Lower lobe of right lung (tissue), 2 donors: ENCODE measurements around the gene ETV5. TPM values are rescaled to one million over a fixed set of nuclear protein-coding genes. Genes with fewer than 3 reads are reported as not detected.

Experiments used
- ATAC-seq, 2 donors: fragments of 200-7000 bp; cut with Tn5 transposase; one replicate each; pipeline ENCODE4 v1.9.1; 2020 to 2022; ENCODE audit warnings: mild to moderate bottlenecking in 2 of 2, moderate library complexity in 2 of 2
- DNase-seq: peaks from one replicate; pipeline ENCODE4 v3.0.0-alpha.2; 2020
- H3K27ac ChIP-seq: fragments of 200-600 bp; one replicate; pipeline ENCODE4 v1.8.0; 2022
- H3K27me3 ChIP-seq: fragments of 200-600 bp; one replicate; pipeline ENCODE4 v1.8.0; 2022; ENCODE audit warnings: low read depth
- H3K36me3 ChIP-seq: fragments of 200-600 bp; one replicate; pipeline ENCODE4 v1.8.0; 2022; ENCODE audit warnings: mild to moderate bottlenecking
- H3K4me1 ChIP-seq: fragments of 200-600 bp; one replicate; pipeline ENCODE4 v1.8.0; 2022
- H3K4me3 ChIP-seq: fragments of 200-600 bp; one replicate; pipeline ENCODE4 v1.8.0; 2022; ENCODE audit warnings: mild to moderate bottlenecking
- H3K9me3 ChIP-seq: fragments of 200-600 bp; one replicate; pipeline ENCODE4 v1.8.0; 2022
- CTCF ChIP-seq: fragments of 200-600 bp; IDR thresholded peaks from one replicate; pipeline ENCODE4 v1.8.0; 2022; ENCODE audit warnings: antibody characterized with exemption, mild to moderate bottlenecking
- intact Hi-C: fragments of 100-400 bp; cut with DNase I; formaldehyde crosslinking; loops from one replicate; pipeline ENCODE4 v1.11.0; 2022
- total RNA-seq: library from RNA; stranded (reverse); fragmentation: NEBNext Ultra II Directional; extraction: Animal tissue kit (Norgen Biotek cat#: 25700); gene quantifications from one replicate; pipeline ENCODE4 v1.2.1, GENCODE V29; 2021
- donor health status: DM: no; HTN: yes; CAD: no; lungs with severe emphysema.

ETV5 gene
- total RNA-seq, 1 donor from 2014 or later: 65.5 TPM

DNA sequence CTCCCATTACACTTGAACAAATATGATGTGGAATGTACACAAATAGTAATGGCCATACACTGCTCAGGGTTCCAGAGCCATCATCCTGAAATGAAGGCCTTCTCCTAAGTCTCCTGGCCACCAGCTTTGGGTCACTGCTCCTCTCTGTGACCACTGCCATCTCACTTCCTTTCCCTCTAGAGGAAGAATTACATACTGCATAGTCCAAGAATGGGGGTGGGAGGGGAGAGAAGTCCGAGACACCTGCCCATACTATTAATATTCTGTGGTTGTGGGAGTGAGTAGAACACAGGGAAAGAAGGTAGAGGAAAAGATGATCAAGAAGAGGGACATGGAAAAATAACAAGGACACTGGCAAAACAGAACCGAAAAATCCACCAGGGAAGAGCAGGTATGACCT lies 20.6 kb downstream of the ETV5 start:
- H3K27ac ChIP-seq: no peak overlapping the region
- peaks cover 4% of the 10 kb centered on the region for H3K4me1 ChIP-seq
- H3K4me3 ChIP-seq: no peak overlapping the region
- H3K27me3 ChIP-seq: no peaks in the 10 kb centered on the region
- no peaks in the 10 kb centered on the region for H3K36me3 ChIP-seq
- TF ChIP-seq CTCF: no peak
- DNase-seq (no peak), ATAC-seq (no peak)
- no peaks in the 10 kb centered on the region for H3K9me3 ChIP-seq
- intact Hi-C loops: no loop called here

DNA sequence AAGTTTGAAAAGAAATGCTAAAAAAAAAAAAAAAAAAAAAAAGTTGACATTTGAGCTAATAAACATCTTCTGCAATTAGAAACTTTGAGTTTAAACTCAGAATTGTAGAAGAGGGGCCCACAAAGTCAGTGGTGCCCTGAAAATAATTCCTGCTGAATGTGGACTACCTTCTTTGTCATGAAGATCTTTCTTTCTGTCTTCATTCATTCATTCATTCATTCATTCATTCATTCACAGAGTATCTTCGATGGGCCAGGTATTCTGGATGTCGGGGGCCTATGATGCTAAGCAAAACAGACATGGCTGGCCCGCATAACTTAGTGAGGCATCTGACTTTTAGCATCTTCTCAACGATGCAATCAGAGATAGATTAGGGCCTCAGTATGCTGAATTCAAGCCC lies 24.6 kb downstream of the ETV5 start:
- Histone ChIP-seq H3K36me3 (peaks cover 10% of the 10 kb centered on the region), H3K9me3 (no peaks in the 10 kb centered on the region), H3K4me1 (no peaks in the 10 kb centered on the region), H3K27me3 (no peaks in the 10 kb centered on the region), H3K27ac (no peak overlapping the region), H3K4me3 (no peak overlapping the region)
- DNase-seq: no peak
- intact Hi-C loops: no loop called here
- no peak for TF ChIP-seq CTCF
- ATAC-seq: no peak

DNA sequence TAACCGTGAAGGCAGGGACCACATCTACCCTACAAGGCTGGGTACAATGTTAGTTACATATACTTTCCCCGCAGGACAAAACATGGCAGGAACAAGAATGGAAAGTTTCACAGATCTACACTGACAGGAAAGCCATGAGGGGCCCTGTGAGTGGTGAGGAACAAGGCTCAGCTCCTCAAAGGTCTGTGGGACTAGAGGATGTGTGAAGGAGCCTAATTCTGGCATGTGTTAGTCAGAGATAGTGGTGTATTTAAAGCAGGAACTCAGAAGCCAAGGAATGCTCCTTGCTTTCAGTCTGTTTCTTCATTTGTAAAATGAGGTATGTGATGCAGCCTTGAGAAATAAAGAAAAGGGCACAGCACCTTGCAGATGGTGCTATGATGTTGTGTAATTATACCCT lies 25.1 kb downstream of the ETV5 start:
- H3K36me3 ChIP-seq: peaks cover 15% of the 10 kb centered on the region
- no peaks in the 10 kb centered on the region for H3K9me3 ChIP-seq
- H3K4me3 ChIP-seq: no peak overlapping the region
- intact Hi-C loops: no loop called here
- no peak overlapping the region for H3K27ac ChIP-seq
- ATAC-seq: no peak
- DNase-seq: no peak
- H3K4me1 ChIP-seq: no peaks in the 10 kb centered on the region
- no peaks in the 10 kb centered on the region for H3K27me3 ChIP-seq
- TF ChIP-seq CTCF: no peak

DNA sequence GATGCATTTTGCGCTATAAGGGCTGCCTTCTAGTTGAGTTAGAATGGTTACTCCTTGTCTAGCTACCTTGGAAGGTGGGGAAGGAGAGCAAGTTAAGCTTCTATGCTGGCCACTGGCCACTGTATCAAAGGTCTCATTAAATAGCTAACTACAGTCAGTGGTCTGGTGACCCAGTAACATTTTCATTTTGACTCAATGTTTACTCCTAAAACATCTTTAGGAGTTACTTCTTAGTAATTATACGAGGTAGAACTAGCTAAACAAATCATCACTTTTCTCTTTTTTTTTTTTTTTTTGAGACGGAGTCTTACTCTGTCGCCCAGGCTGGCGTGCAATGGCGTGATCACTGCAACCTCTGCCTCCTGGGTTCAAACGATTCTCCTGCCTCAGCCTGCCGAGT lies 26.7 kb downstream of the ETV5 start:
- Histone ChIP-seq H3K27me3 (no peaks in the 10 kb centered on the region), H3K9me3 (no peaks in the 10 kb centered on the region), H3K4me3 (no peak overlapping the region), H3K4me1 (no peaks in the 10 kb centered on the region), H3K27ac (no peak overlapping the region), H3K36me3 (peaks cover 24% of the 10 kb centered on the region)
- no peak for TF ChIP-seq CTCF
- intact Hi-C loops: no loop called here
- DNase-seq (no peak), ATAC-seq (no peak)

DNA sequence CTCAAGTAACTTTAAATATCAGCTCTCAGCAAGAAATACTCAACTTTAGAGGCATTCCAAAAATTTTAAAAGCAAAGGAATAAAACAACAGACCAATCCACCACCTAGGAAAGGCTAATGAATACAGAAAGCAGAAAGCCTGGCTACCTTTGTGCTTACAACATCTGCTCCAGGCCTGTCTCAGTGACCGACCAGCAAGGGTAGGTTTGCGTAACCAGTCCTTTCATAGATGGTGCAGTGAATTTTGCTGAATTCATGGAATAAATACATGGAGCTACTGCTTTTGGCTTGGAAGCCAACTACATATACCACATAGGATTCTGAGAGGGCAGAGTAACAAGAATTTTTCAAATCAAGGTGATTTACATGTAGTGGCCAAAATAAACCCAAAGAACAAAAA lies 27.2 kb downstream of the ETV5 start:
- Histone ChIP-seq H3K27ac (no peak overlapping the region), H3K4me3 (no peak overlapping the region), H3K36me3 (peaks cover 24% of the 10 kb centered on the region), H3K27me3 (no peaks in the 10 kb centered on the region), H3K9me3 (no peaks in the 10 kb centered on the region), H3K4me1 (no peaks in the 10 kb centered on the region)
- intact Hi-C loops: no loop called here
- ATAC-seq: no peak
- DNase-seq: no peak
- no peak for TF ChIP-seq CTCF

GRCh38 chr3:186080849-186081438 lies 27.9 kb downstream of the ETV5 start:
- intact Hi-C loops: no loop called here
- no peaks in the 10 kb centered on the region for H3K4me1 ChIP-seq
- no peak overlapping the region for H3K27ac ChIP-seq
- DNase-seq (no peak), ATAC-seq (no peak)
- no peaks in the 10 kb centered on the region for H3K9me3 ChIP-seq
- TF ChIP-seq CTCF: no peak
- H3K36me3 ChIP-seq: peaks cover 24% of the 10 kb centered on the region
- no peaks in the 10 kb centered on the region for H3K27me3 ChIP-seq
- H3K4me3 ChIP-seq: no peak overlapping the region
